HuH-7.5 (cell line): Measurements from ENCODE around the gene PNPLA5.

Experiments
- DNase-seq: peaks from one replicate; pipeline ENCODE4 v3.0.0; 2011; ENCODE audit warnings: low spot score

PNPLA5 gene

GRCh38 chr22:43901976-43902643 is 10.3 kb upstream of the PNPLA5 start:
- DNase-seq: no peak

- DNase-seq: no peak
Observed at GRCh38 chr22:43900206-43900605, 8.4 kb upstream of the PNPLA5 start.

GRCh38 chr22:43897751-43898261 is 6.0 kb upstream of the PNPLA5 start:
- DNase-seq: no peak

- no peak for DNase-seq
Observed at GRCh38 chr22:43895986-43896645, 4.3 kb upstream of the PNPLA5 start.

GRCh38 chr22:43894122-43894521 is 2.3 kb upstream of the PNPLA5 start:
- DNase-seq: no peak

- DNase-seq: no peak
Observed at GRCh38 chr22:43893266-43893665, 1.5 kb upstream of the PNPLA5 start.

- DNase-seq: no peak
Observed at GRCh38 chr22:43892183-43892894, 526 bp upstream of the PNPLA5 start.

- DNase-seq: no peak
Observed at GRCh38 chr22:43890901-43891331, 897 bp downstream of the PNPLA5 start.

GRCh38 chr22:43889860-43890253 is 2.0 kb downstream of the PNPLA5 start:
- no peak for DNase-seq

- DNase-seq: no peak
Observed at GRCh38 chr22:43889201-43889859, 2.5 kb downstream of the PNPLA5 start.

- DNase-seq: no peak
Observed at GRCh38 chr22:43888740-43889139, 3.1 kb downstream of the PNPLA5 start.

GRCh38 chr22:43887391-43887790 is 4.4 kb downstream of the PNPLA5 start:
- DNase-seq: no peak

GRCh38 chr22:43886231-43886630 is 5.6 kb downstream of the PNPLA5 start:
- DNase-seq: no peak

- DNase-seq: no peak
Observed at GRCh38 chr22:43885786-43886185, 6.0 kb downstream of the PNPLA5 start.

GRCh38 chr22:43885319-43885671 is 6.5 kb downstream of the PNPLA5 start:
- no peak for DNase-seq

GRCh38 chr22:43884600-43885318 is 7.1 kb downstream of the PNPLA5 start:
- peak; percentile 66 for DNase-seq

- DNase-seq: no peak
Observed at GRCh38 chr22:43883719-43884415, 7.9 kb downstream of the PNPLA5 start.

- DNase-seq: peak; percentile 83
Observed at GRCh38 chr22:43883012-43883661, 8.7 kb downstream of the PNPLA5 start.

GRCh38 chr22:43882122-43882767 is 9.6 kb downstream of the PNPLA5 start:
- no peak for DNase-seq
